HG02763 (cell line): ENCODE measurements around the gene ACTR10.

ENCODE experiments used
- ATAC-seq: cut with Tn5 transposase; IDR thresholded peaks from one replicate; pipeline ENCODE4 v1.9.1; 2021; ENCODE audit warnings: mild to moderate bottlenecking, moderate library complexity; ENCODE audit not compliant: unreplicated experiment

Gene ACTR10

GRCh38 chr14:58278177-58278576, 78.2 kb downstream of the ACTR10 start:
- ATAC-seq: no peak

GRCh38 chr14:58280954-58281787, 81.2 kb downstream of the ACTR10 start:
- no peak for ATAC-seq

- ATAC-seq: no peak
Observed at GRCh38 chr14:58281969-58282368, 82.0 kb downstream of the ACTR10 start.

GRCh38 chr14:58282925-58283593, 83.1 kb downstream of the ACTR10 start:
- ATAC-seq: no peak

GRCh38 chr14:58283730-58284129, 83.8 kb downstream of the ACTR10 start:
- no peak for ATAC-seq

- no peak for ATAC-seq
Observed at GRCh38 chr14:58285132-58285531, 85.2 kb downstream of the ACTR10 start.
